Smooth muscle cell (in vitro differentiated cells): ENCODE results near the gene SIAH1. TPM values are rescaled to one million over a fixed set of nuclear protein-coding genes. Genes with fewer than 3 reads are reported as not detected.
A peak's percentile ranks its signal among the peaks of the same experiment; 100 is the strongest.

Experiments used
- DNase-seq: peaks from one replicate; lab custom pipeline; 2025; ENCODE audit not compliant: unreplicated experiment; lab: John Stamatoyannopoulos, UW
- H2AFZ ChIP-seq: fragments of 200-600 bp; sonication (generic); 2 replicates; pipeline ENCODE4 v1.6.0; 2016; ENCODE audit warnings: antibody characterized with exemption, low read depth, mild to moderate bottlenecking
- H3F3A ChIP-seq: fragments of 200-600 bp; sonication (generic); 2 replicates; pipeline ENCODE4 v1.6.0; 2017; ENCODE audit warnings: antibody characterized with exemption, low read depth
- H3K27ac ChIP-seq: fragments of 200-600 bp; sonication (generic); 2 replicates; pipeline ENCODE4 v1.5.1; 2016; ENCODE audit warnings: low read depth, mild to moderate bottlenecking
- H3K27me3 ChIP-seq: fragments of 200-600 bp; sonication (generic); 2 replicates; pipeline ENCODE4 v1.6.1; 2016; ENCODE audit warnings: low read depth, mild to moderate bottlenecking
- H3K36me3 ChIP-seq: fragments of 200-600 bp; sonication (generic); 2 replicates; pipeline ENCODE4 v1.5.1; 2016; ENCODE audit warnings: low read depth
- H3K4me1 ChIP-seq: fragments of 200-600 bp; sonication (generic); 2 replicates; pipeline ENCODE4 v1.5.1; 2016; ENCODE audit warnings: low read depth
- H3K4me2 ChIP-seq: fragments of 200-600 bp; sonication (generic); 2 replicates; pipeline ENCODE4 v1.6.0; 2016; ENCODE audit warnings: mild to moderate bottlenecking
- H3K4me3 ChIP-seq: fragments of 200-600 bp; sonication (generic); 2 replicates; pipeline ENCODE4 v1.5.1; 2016; ENCODE audit warnings: mild to moderate bottlenecking
- H3K79me2 ChIP-seq: fragments of 200-600 bp; sonication (generic); 2 replicates; pipeline ENCODE4 v1.6.0; 2016; ENCODE audit warnings: low read depth, mild to moderate bottlenecking
- H3K9ac ChIP-seq: fragments of 200-600 bp; sonication (generic); 2 replicates; pipeline ENCODE4 v1.6.0; 2016; ENCODE audit warnings: low read depth
- H3K9me3 ChIP-seq: fragments of 200-600 bp; sonication (generic); replicated peaks from 2 replicates; pipeline ENCODE4 v1.5.1; 2016; ENCODE audit warnings: low read depth
- H4K20me1 ChIP-seq: fragments of 200-600 bp; sonication (generic); 2 replicates; pipeline ENCODE4 v1.6.0; 2016; ENCODE audit warnings: low read depth
- CTCF ChIP-seq: fragments of 200-600 bp; sonication (generic); IDR thresholded peaks from 2 replicates; pipeline ENCODE4 v1.5.1; 2017; ENCODE audit warnings: borderline replicate concordance, mild to moderate bottlenecking, antibody characterized with exemption; ENCODE audit not compliant: insufficient read depth, poor library complexity, severe bottlenecking
- WGBS: methylation state at CpG from one replicate; pipeline ENCODE4 v1.1.7; 2016; ENCODE audit warnings: low lambda C conversion rate; 5-methylcytosine and 5-hydroxymethylcytosine counted together
- polyA plus RNA-seq: library from polyadenylated mRNA; unstranded; fragments of >200 nt; fragmentation: Nextera tagmentation; extraction: Ambion mirVana; gene quantifications from 2 replicates; pipeline ENCODE4 v1.2.1, GENCODE V29; 2016
- total RNA-seq: library from RNA; depleted of rRNA; stranded (reverse); fragments of >200 nt; gene quantifications from 2 replicates; pipeline ENCODE4 v1.2.3, GENCODE V29; 2014

Gene SIAH1
- total RNA-seq (30.7 and 34.0 TPM in 2 replicates), polyA plus RNA-seq (21.3 and 24.5 TPM in 2 replicates)

GRCh38 chr16:48385253-48386150 lies at the start of gene SIAH1:
TSS of gene SIAH1 (minus strand) at chr16:48385413. CDS start at chr16:48362428, 22,985 bp downstream.
- 1% methylated on average over 84 of the region's 105 CpGs for WGBS
- DNase-seq = peak; percentile 60

GRCh38 chr16:48434653-48435317 lies 49.6 kb upstream of the SIAH1 start:
- TF ChIP-seq CTCF = no peak
- Histone ChIP-seq H3K4me3 (no peak overlapping the region), H3K79me2 (no peaks in the 10 kb centered on the region), H3K9me3 (no peaks in the 10 kb centered on the region), H3K27ac (no peak overlapping the region), H3K36me3 (no peaks in the 10 kb centered on the region), H3K27me3 (peaks cover 14% of the 10 kb centered on the region), H2AFZ (no peak overlapping the region), H3K9ac (no peak overlapping the region), H3K4me2 (no peak overlapping the region), H4K20me1 (no peaks in the 10 kb centered on the region), H3K4me1 (no peaks in the 10 kb centered on the region), H3F3A (no peaks in the 10 kb centered on the region)
- WGBS = 74% methylated on average over 4 of the region's 4 CpGs
- no peak for DNase-seq

More at GRCh38 chr16:48385253-48386150, at the start of gene SIAH1:
- peaks cover 12% of the 10 kb centered on the region for H3K4me1 ChIP-seq
- no peak for TF ChIP-seq CTCF
- H3K9ac ChIP-seq = peak within 1 kb of the TSS; percentile 98
- H2AFZ ChIP-seq = peak within 1 kb of the TSS; percentile 97
- H3K79me2 ChIP-seq = peaks cover 40% of the 10 kb centered on the region
- peak within 1 kb of the TSS; percentile 99 for H3K27ac ChIP-seq
- H3K36me3 ChIP-seq = no peaks in the 10 kb centered on the region
- H3K4me3 ChIP-seq = peak within 1 kb of the TSS; percentile 85
- no peaks in the 10 kb centered on the region for H3K9me3 ChIP-seq
- H3F3A ChIP-seq = no peaks in the 10 kb centered on the region
- H3K4me2 ChIP-seq = peak within 1 kb of the TSS; percentile 98
- H4K20me1 ChIP-seq = peaks cover 39% of the 10 kb centered on the region
- H3K27me3 ChIP-seq = no peaks in the 10 kb centered on the region

DNA sequence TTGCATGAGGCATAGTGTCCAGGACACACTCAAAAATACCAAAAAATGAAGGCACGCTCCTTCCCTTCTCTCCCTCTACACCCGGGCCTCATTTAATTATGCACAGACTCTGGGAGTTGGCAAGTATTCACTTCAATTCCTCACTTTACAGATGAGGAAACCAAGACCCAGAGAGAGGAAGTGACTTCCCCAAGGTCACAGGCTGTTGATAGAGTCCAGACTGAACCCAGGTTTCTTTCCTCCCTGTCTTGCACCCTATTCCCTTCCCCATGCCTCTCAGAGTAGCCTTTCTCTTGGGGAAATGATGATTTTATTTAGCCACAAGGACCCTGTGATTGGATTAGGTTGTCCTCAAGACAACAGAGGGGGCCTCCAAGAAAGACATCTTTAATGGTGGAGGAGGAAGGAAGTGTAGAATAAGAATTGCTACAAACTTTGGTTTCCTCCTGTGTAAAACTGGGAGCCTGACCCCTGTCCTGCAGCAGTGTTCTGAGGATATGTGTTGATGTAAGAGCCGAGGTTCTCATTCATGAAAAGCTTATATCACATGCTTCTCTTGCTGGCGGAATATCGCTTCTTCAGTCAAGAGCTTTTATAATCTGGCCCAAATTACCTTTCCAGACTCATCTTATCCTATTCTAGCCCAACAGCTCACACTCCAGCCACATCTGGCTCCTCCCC lies 48.8 kb upstream of the SIAH1 start:
- H3K27me3 ChIP-seq = peaks cover 14% of the 10 kb centered on the region
- no peaks in the 10 kb centered on the region for H3F3A ChIP-seq
- H3K9ac ChIP-seq = no peak overlapping the region
- 97% methylated on average over 5 of the region's 5 CpGs for WGBS
- no peaks in the 10 kb centered on the region for H4K20me1 ChIP-seq
- H3K79me2 ChIP-seq = no peaks in the 10 kb centered on the region
- H2AFZ ChIP-seq = no peak overlapping the region
- no peak overlapping the region for H3K4me3 ChIP-seq
- no peak for DNase-seq
- no peaks in the 10 kb centered on the region for H3K4me1 ChIP-seq
- no peaks in the 10 kb centered on the region for H3K36me3 ChIP-seq
- no peak for TF ChIP-seq CTCF
- no peak overlapping the region for H3K27ac ChIP-seq
- H3K9me3 ChIP-seq = no peaks in the 10 kb centered on the region
- no peak overlapping the region for H3K4me2 ChIP-seq
